PC-3 (cell line): ENCODE measurements around the gene DDIAS.

Experiments used
- CTCF ChIP-seq: fragments of 300-600 bp; sonication (generic); conservative IDR thresholded peaks from 2 replicates; pipeline ENCODE4 v1.5.1; 2017; ENCODE audit warnings: antibody characterized with exemption, low read depth, mild to moderate bottlenecking, low read length
- EZH2 ChIP-seq: fragments of 300-600 bp; sonication (generic); IDR thresholded peaks from one replicate; pipeline ENCODE4 v1.6.1; 2017; ENCODE audit warnings: antibody characterized with exemption, mild to moderate bottlenecking, low read length; ENCODE audit not compliant: unreplicated experiment

GRCh38 chr11:82908311-82908710, 6.8 kb downstream of the DDIAS start:
- TF ChIP-seq CTCF: no peak
- no peak for TF ChIP-seq EZH2
